ENCODE data around the gene SH3BP1.

DNA sequence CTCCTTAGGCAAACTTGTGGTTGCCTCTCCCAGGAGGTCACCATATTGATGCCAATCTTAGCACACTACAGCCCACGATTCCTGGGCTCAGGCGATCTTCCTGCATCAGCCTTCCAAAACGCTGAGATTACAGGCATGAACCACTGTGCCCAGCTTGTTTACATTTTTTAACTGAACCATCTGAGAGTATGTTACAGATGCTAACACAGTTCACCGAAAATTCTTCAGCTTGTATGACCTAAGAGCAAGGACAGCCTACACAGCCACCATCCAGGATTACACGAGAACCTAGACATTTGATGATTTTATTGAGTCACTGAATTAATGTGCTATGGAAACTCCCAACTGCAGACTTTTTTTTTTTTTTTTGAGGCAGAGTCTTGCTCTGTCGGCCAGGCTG lies 30.1 kb downstream of the SH3BP1 start:
- no peak for TF ChIP-seq SIN3A (IDR thresholded peaks at IDR 0.05; ENCODE audit: borderline replicate concordance, low read depth, low read length)
- TF ChIP-seq RNF2 (conservative IDR thresholded peaks at IDR 0.05; ENCODE audit: low read depth): no peak
- no peak for TF ChIP-seq POLR2A (IDR thresholded peaks at IDR 0.05; ENCODE audit: insufficient read depth in 1 of 2, low read depth in 2 of 2, low read length in 2 of 2)
- no peak for TF ChIP-seq POLR2AphosphoS5 (IDR thresholded peaks at IDR 0.05; ENCODE audit: low read depth, low read length)
- TF ChIP-seq FOXK2 (IDR thresholded peaks at IDR 0.05): no peak
- TF ChIP-seq, protein P1, sequence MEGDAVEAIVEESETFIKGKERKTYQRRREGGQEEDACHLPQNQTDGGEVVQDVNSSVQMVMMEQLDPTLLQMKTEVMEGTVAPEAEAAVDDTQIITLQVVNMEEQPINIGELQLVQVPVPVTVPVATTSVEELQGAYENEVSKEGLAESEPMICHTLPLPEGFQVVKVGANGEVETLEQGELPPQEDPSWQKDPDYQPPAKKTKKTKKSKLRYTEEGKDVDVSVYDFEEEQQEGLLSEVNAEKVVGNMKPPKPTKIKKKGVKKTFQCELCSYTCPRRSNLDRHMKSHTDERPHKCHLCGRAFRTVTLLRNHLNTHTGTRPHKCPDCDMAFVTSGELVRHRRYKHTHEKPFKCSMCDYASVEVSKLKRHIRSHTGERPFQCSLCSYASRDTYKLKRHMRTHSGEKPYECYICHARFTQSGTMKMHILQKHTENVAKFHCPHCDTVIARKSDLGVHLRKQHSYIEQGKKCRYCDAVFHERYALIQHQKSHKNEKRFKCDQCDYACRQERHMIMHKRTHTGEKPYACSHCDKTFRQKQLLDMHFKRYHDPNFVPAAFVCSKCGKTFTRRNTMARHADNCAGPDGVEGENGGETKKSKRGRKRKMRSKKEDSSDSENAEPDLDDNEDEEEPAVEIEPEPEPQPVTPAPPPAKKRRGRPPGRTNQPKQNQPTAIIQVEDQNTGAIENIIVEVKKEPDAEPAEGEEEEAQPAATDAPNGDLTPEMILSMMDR (CRISPR knock-in tag; IDR thresholded peaks at IDR 0.05): no peak
- TF ChIP-seq RAD21 (CRISPR knock-in tag; IDR thresholded peaks at IDR 0.05): no peak
- TF ChIP-seq EP300 (IDR thresholded peaks at IDR 0.05; ENCODE audit: low read depth in 2 of 2, low read length in 2 of 2): no peak
- TF ChIP-seq EP300 (CRISPR knock-in tag; IDR thresholded peaks at IDR 0.05; ENCODE audit: borderline replicate concordance): no peak
- no peak for TF ChIP-seq BHLHE40 (IDR thresholded peaks at IDR 0.05; ENCODE audit: low read length)
- TF ChIP-seq ZNF3 (CRISPR knock-in tag; IDR thresholded peaks at IDR 0.05): no peak

Measured in HepG2 (cell line).